WTC11 (cell line): ENCODE measurements around the gene KCNIP3. TPM values are rescaled to one million over a fixed set of nuclear protein-coding genes. Genes with fewer than 3 reads are reported as not detected.

Experiments used
- ATAC-seq: fragments of 200-7000 bp; cut with Tn5 transposase; 2 replicates; pipeline ENCODE4 v1.10.0; 2021; ENCODE audit warnings: mild to moderate bottlenecking, moderate library complexity
- CTCF ChIA-PET: fragments of 300-600 bp; sonication (Branson Sonifier 250); formaldehyde crosslinking; loops from one replicate; lab custom pipeline; 2021; ENCODE audit warnings: antibody characterized with exemption; lab: Charles Lee
- POLR2A ChIA-PET: fragments of 350-600 bp; sonication (Branson Sonifier 250); formaldehyde crosslinking; loops from one replicate; lab custom pipeline; 2021; ENCODE audit warnings: antibody characterized with exemption; lab: Charles Lee
- DNase-seq: peaks from one replicate; pipeline ENCODE4 v3.0.0; 2021; ENCODE audit warnings: low spot score
- H3K27ac Mint-ChIP-seq: 2 replicates; pipeline ENCODE4 v1.8.0; 2021; ENCODE audit warnings: mixed read lengths
- H3K27me3 Mint-ChIP-seq: 2 replicates; pipeline ENCODE4 v1.8.0; 2021; ENCODE audit warnings: low read depth, mild to moderate bottlenecking, moderate library complexity, mixed read lengths
- H3K36me3 Mint-ChIP-seq: 2 replicates; pipeline ENCODE4 v1.8.0; 2021; ENCODE audit warnings: mixed read lengths
- H3K4me1 Mint-ChIP-seq: 2 replicates; pipeline ENCODE4 v1.8.0; 2022; ENCODE audit warnings: mixed read lengths
- H3K4me3 Mint-ChIP-seq: 2 replicates; pipeline ENCODE4 v1.8.0; 2021; ENCODE audit warnings: mild to moderate bottlenecking, moderate library complexity, mixed read lengths
- H3K9me3 Mint-ChIP-seq: 2 replicates; pipeline ENCODE4 v1.8.0; 2021; ENCODE audit warnings: mixed read lengths
- ATF3 ChIP-seq: sonication (generic); formaldehyde crosslinking; conservative IDR thresholded peaks from 2 replicates; pipeline ENCODE4 v1.8.1; 2022; ENCODE audit warnings: mild to moderate bottlenecking, missing genetic modification reagents
- CBFB ChIP-seq: sonication (generic); formaldehyde crosslinking; IDR thresholded peaks from 2 replicates; pipeline ENCODE4 v1.8.1; 2022; ENCODE audit warnings: mild to moderate bottlenecking, low read depth, missing genetic modification reagents
- CDX4 ChIP-seq: fragments of 250-450 bp; sonication (Bioruptor Pico); IDR thresholded peaks from 2 replicates; pipeline ENCODE4 v1.9.0; 2021; ENCODE audit warnings: moderate library complexity, mild to moderate bottlenecking, inconsistent platforms, borderline replicate concordance
- CTCF ChIP-seq: fragments of 200-600 bp; IDR thresholded peaks from 2 replicates; pipeline ENCODE4 v1.8.0; 2022; ENCODE audit warnings: antibody characterized with exemption
- E2F1 ChIP-seq: sonication (generic); formaldehyde crosslinking; IDR thresholded peaks from 2 replicates; pipeline ENCODE4 v1.8.0; 2022; ENCODE audit warnings: mild to moderate bottlenecking, missing genetic modification reagents
- GTF2I ChIP-seq: fragments of 250-450 bp; sonication (Bioruptor Pico); conservative IDR thresholded peaks from 2 replicates; pipeline ENCODE4 v1.4.0; 2021; ENCODE audit warnings: mild to moderate bottlenecking
- HMGXB4 ChIP-seq: sonication (generic); formaldehyde crosslinking; IDR thresholded peaks from 2 replicates; pipeline ENCODE4 v1.8.1; 2023; ENCODE audit warnings: mild to moderate bottlenecking, moderate library complexity, missing genetic modification reagents
- JAZF1 ChIP-seq: fragments of 250-450 bp; sonication (Bioruptor Pico); IDR thresholded peaks from 2 replicates; pipeline ENCODE4 v1.9.0; 2021; ENCODE audit warnings: moderate library complexity, mild to moderate bottlenecking, inconsistent platforms
- MAX ChIP-seq: sonication (generic); formaldehyde crosslinking; IDR thresholded peaks from 2 replicates; pipeline ENCODE4 v1.8.0; 2022; ENCODE audit warnings: mild to moderate bottlenecking, missing genetic modification reagents
- NFYB ChIP-seq: sonication (generic); formaldehyde crosslinking; conservative IDR thresholded peaks from 2 replicates; pipeline ENCODE4 v1.8.0; 2022; ENCODE audit warnings: low read depth, missing genetic modification reagents
- RORB ChIP-seq: fragments of 250-450 bp; sonication (Bioruptor Pico); IDR thresholded peaks from 2 replicates; pipeline ENCODE4 v1.9.0; 2021; ENCODE audit warnings: mild to moderate bottlenecking
- TEAD1 ChIP-seq: sonication (generic); formaldehyde crosslinking; IDR thresholded peaks from 2 replicates; pipeline ENCODE4 v1.8.0; 2022; ENCODE audit warnings: mild to moderate bottlenecking, missing genetic modification reagents
- USF1 ChIP-seq: sonication (generic); formaldehyde crosslinking; IDR thresholded peaks from 2 replicates; pipeline ENCODE4 v1.8.0; 2022; ENCODE audit warnings: mild to moderate bottlenecking, missing genetic modification reagents
- USF2 ChIP-seq: sonication (generic); formaldehyde crosslinking; IDR thresholded peaks from 2 replicates; pipeline ENCODE4 v1.8.1; 2023; ENCODE audit warnings: mild to moderate bottlenecking, missing genetic modification reagents, moderate library complexity
- ZBTB21 ChIP-seq: sonication (generic); formaldehyde crosslinking; IDR thresholded peaks from 2 replicates; pipeline ENCODE4 v1.8.1; 2023; ENCODE audit warnings: mild to moderate bottlenecking, missing genetic modification reagents, borderline replicate concordance
- ZMAT4 ChIP-seq: fragments of 250-450 bp; sonication (Bioruptor Pico); IDR thresholded peaks from 2 replicates; pipeline ENCODE4 v1.9.0; 2021; ENCODE audit warnings: mild to moderate bottlenecking
- ZNF263 ChIP-seq: sonication (generic); formaldehyde crosslinking; IDR thresholded peaks from 2 replicates; pipeline ENCODE4 v1.8.1; 2022; ENCODE audit warnings: low read depth, mild to moderate bottlenecking, moderate library complexity, missing genetic modification reagents
- ZNF396 ChIP-seq: fragments of 250-450 bp; sonication (Bioruptor Pico); IDR thresholded peaks from 2 replicates; pipeline ENCODE4 v1.8.0; 2021; ENCODE audit warnings: mild to moderate bottlenecking, moderate library complexity, borderline replicate concordance
- ZNF416 ChIP-seq: fragments of 250-450 bp; sonication (Bioruptor Pico); IDR thresholded peaks from 2 replicates; pipeline ENCODE4 v1.9.0; 2021; ENCODE audit warnings: mild to moderate bottlenecking, inconsistent platforms
- ZNF512 ChIP-seq: sonication (generic); formaldehyde crosslinking; IDR thresholded peaks from 2 replicates; pipeline ENCODE4 v1.8.1; 2022; ENCODE audit warnings: missing genetic modification reagents, borderline replicate concordance
- ZNF671 ChIP-seq: fragments of 250-450 bp; sonication (Bioruptor Pico); IDR thresholded peaks from 2 replicates; pipeline ENCODE4 v1.8.0; 2021; ENCODE audit warnings: mild to moderate bottlenecking
- total RNA-seq: library from RNA; stranded (reverse); gene quantifications from 3 replicates; pipeline ENCODE4 v1.2.3, GENCODE V29; 2021

KCNIP3 gene
- total RNA-seq, 1 experiment from 2014 or later, result 2.1 TPM

GRCh38 chr2:95277246-95277906 lies 19.8 kb upstream of the KCNIP3 start:
- peak; percentile 62 for ATAC-seq
- DNase-seq, result peak; percentile 65
- peaks cover 37% of the 10 kb centered on the region for H3K4me1 Mint-ChIP-seq

GRCh38 chr2:95278051-95278471 lies 19.1 kb upstream of the KCNIP3 start:
- ChIA-PET POLR2A (interaction anchor here (0.8 to 1.2 kb wide), 2 partner anchors 14 to 19 kb away, joined by 3 read pairs; partner anchors contain the start of gene KCNIP3), CTCF (interaction anchor here (1.0 to 5.6 kb wide), 9 partner anchors 11 to 67 kb away, joined by 4 to 60 read pairs (median 9); no protein-coding TSS in a partner anchor)
- no peaks in the 10 kb centered on the region for H3K27me3 Mint-ChIP-seq

More at GRCh38 chr2:95277246-95277906, 19.8 kb upstream of the KCNIP3 start:
- H3K4me3 Mint-ChIP-seq, result no peak overlapping the region
- no peaks in the 10 kb centered on the region for H3K36me3 Mint-ChIP-seq
- ChIA-PET CTCF (interaction anchor here (0.6 to 5.6 kb wide), 21 partner anchors 11 to 199 kb away, joined by 3 to 60 read pairs (median 5); no protein-coding TSS in a partner anchor), POLR2A (interaction anchor here (0.8 to 1.2 kb wide), 2 partner anchors 15 to 20 kb away, joined by 3 read pairs; partner anchors contain the start of gene KCNIP3)
- peak; percentile 40; the same call in 1 of the 2 replicates for TF ChIP-seq ZNF263 (CRISPR knock-in tag)
- no peak for TF ChIP-seq USF1 (CRISPR knock-in tag)
- no peaks in the 10 kb centered on the region for H3K9me3 Mint-ChIP-seq
- H3K27ac Mint-ChIP-seq, result no peak overlapping the region
- no peaks in the 10 kb centered on the region for H3K27me3 Mint-ChIP-seq

More at GRCh38 chr2:95278051-95278471, 19.1 kb upstream of the KCNIP3 start:
- Mint-ChIP-seq H3K9me3 (no peaks in the 10 kb centered on the region), H3K36me3 (no peaks in the 10 kb centered on the region), H3K4me3 (no peak overlapping the region), H3K27ac (no peak overlapping the region), H3K4me1 (peaks cover 37% of the 10 kb centered on the region)
- DNase-seq (no peak), ATAC-seq (no peak)
- TF ChIP-seq GTF2I (CRISPR knock-in tag) (no peak), NFYB (CRISPR knock-in tag) (no peak), JAZF1 (CRISPR knock-in tag) (no peak), E2F1 (no peak), ZNF512 (CRISPR knock-in tag) (no peak), ZNF416 (CRISPR knock-in tag) (no peak), MAX (CRISPR knock-in tag) (no peak), HMGXB4 (no peak), TEAD1 (CRISPR knock-in tag) (no peak), CTCF (no peak), ZBTB21 (CRISPR knock-in tag) (no peak), ATF3 (CRISPR knock-in tag) (no peak), CDX4 (CRISPR knock-in tag) (no peak), USF2 (CRISPR knock-in tag) (no peak), ZMAT4 (CRISPR knock-in tag) (no peak), ZNF671 (no peak), CBFB (CRISPR knock-in tag) (no peak), RORB (CRISPR knock-in tag) (no peak), ZNF396 (CRISPR knock-in tag) (no peak)
